ENCODE measurements around the gene EGF.

The EGF gene

DNA sequence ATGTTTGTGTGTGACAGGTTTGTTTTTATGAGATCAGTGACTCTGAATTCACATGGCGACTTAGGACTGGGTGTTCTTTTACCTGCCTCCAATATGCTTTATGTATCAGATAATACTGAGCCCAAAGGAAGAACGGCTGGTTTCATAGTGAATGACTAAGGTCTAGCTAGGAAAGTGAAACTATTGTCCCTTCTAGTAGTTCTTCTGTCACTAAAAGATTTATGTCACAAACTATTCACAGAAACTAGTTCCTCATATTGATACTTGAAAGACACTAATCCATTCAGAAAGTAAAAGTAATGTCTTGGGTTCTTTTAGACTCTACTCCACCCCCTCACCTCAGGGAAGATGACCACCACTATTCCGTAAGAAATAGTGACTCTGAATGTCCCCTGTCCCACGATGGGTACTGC is 81.7 kb downstream of the EGF start:
- DNase-seq (ENCODE audit: low read depth in 3 of 3): no peak

DNA sequence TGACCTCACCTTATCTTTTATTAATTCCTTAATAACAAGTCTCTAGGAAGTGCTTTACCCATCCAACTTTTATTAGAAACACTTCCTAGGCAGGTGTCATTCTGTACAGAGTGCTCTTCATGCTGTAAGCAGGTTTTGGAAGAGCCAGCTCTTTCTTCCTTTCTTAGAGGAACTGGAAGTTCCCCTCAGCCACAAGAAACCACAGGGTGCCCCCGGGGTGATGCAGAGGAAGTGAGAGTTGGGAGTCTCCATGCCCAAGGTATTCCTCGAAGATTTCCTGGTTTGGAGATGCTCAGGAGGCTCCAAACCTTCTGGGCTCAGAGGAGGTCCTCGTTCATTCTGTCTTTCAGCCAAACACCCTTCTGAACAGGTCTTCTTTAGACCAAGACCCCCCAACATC is 83.8 kb downstream of the EGF start:
- DNase-seq (ENCODE audit: low read depth in 3 of 3): no peak

- DNase-seq (ENCODE audit: low read depth in 3 of 3): no peak
These were observed 86.3 kb downstream of the EGF start for GRCh38 chr4:109998867-109999584.

DNA sequence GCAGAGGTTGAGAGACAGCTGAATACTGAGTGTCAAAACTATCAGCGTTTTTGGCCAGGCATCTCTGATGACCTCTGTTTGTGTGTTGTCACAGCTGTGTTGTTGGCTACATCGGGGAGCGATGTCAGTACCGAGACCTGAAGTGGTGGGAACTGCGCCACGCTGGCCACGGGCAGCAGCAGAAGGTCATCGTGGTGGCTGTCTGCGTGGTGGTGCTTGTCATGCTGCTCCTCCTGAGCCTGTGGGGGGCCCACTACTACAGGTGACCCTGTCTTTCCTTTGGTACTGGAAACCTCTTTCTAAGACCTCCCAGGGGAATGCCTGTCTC is 86.9 kb downstream of the EGF start:
- DNase-seq (ENCODE audit: low read depth in 3 of 3): no peak

- no peak for DNase-seq (ENCODE audit: low read depth in 3 of 3)
These were observed 89.6 kb downstream of the EGF start for GRCh38 chr4:110002326-110002725.

DNA sequence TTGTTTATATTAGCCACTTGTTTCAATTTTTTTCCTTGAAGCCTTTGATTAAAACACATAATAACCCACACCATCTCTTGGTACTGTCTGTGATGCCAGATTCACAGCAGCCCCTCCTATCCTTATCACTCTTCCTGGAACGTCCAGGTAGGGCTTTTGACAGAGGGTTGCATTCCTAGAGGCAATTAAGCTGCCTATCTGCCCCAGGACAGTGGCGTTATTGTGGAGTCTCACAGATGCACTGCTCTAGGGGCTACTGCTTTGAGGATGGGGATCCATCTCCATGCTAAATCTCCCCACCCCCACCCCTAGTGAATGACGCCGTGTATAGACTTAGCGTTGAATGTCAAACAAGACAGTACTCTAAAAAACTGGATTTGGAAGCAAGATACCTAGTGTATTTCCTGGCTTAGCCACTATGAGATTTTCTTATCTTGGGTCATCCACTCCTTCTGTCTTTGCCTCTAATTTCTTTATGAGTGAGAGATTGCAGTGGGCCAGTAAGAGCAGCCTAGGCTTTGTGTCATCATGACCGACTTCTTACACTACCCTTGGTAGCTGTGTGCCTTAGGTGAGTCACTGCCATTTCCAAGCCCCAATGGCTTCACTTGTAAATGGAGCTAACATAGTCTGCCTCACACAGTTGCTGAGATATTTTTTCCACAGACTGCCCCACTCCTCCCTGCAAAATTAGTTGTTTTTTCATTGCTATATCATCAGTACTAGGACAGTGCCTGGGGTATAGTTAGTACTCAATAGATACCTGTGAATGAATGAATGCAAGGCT is 90.9 kb downstream of the EGF start:
- DNase-seq (ENCODE audit: low read depth in 3 of 3): no peak

GRCh38 chr4:110004556-110004955 is 91.9 kb downstream of the EGF start:
- no peak for DNase-seq (ENCODE audit: low read depth in 3 of 3)

DNA sequence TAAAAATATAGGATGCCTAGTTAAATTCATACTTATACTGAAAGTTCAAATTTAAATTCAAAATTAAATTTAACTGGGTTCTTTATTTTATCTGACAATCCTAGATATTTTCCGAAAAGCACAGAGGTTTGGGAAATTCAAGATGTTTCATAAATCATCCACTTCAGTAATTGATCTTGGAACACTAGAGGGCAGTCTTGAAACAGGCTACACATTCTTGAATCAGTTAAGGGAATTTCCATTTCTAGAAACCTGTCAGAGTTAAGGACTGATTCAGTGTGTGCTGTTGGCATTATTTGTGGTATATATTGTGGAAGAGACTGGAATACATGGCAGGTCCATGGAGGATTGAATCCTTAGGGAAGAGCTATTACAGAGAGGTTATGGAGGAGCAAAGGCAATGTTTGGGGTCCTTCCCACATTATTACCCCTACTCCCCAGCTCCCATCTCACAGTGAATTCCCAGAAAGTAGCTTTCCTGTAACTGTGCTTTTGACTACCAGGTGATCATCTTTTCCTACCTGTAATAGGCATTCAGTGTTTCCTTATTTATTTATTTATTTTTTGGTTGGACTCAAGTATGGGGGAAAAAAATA is 92.9 kb downstream of the EGF start:
- no peak for DNase-seq (ENCODE audit: low read depth in 3 of 3)

GRCh38 chr4:110007217-110007616 is 94.5 kb downstream of the EGF start:
- DNase-seq (ENCODE audit: low read depth in 3 of 3): no peak

DNA sequence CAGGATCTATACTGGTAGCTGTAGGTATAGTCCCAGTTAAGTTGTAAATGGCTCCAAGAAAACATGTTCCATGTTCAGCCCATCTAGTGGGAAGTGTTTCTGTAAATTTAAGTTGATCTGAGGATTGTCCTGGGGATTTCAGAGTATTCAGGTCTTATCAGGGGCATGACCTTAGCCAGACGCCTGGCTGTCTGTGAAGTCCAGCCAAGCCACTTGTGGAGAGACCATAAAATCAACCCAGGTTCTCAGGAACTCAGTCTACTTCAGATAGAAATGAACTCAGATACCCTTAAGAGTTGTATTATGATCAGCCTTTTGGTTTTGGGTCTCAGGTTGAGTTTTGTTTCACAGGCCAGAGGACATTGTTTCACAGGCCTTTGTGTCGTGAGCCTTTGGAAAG is 95.9 kb downstream of the EGF start:
- no peak for DNase-seq (ENCODE audit: low read depth in 3 of 3)

DNA sequence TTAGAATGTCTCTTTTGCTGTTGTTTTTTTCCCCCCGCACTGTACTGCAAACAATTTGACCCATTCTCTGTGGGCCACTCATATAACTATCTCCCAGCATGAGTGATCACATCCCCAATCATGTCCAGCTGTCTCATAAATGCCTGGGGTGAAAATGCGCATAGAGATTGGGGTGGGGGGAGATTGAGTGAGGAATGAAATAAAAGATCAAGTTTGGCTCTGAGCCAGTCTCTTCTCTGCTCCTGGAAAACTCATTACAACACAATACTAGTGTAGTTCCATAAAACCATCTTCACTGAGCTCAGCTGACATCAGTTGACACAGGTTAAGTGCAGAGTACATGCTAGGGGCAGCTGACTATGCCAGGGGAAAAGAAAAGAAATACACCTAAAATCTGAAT is 96.9 kb downstream of the EGF start:
- no peak for DNase-seq (ENCODE audit: low read depth in 3 of 3)

GRCh38 chr4:110010797-110011196 is 98.1 kb downstream of the EGF start:
- DNase-seq (ENCODE audit: low read depth in 3 of 3): no peak

GRCh38 chr4:110012917-110013316 is 100.2 kb downstream of the EGF start:
- no peak for DNase-seq (ENCODE audit: low read depth in 3 of 3)

GRCh38 chr4:110014233-110014632 is 101.5 kb downstream of the EGF start:
- no peak for DNase-seq (ENCODE audit: low read depth in 3 of 3)

DNA sequence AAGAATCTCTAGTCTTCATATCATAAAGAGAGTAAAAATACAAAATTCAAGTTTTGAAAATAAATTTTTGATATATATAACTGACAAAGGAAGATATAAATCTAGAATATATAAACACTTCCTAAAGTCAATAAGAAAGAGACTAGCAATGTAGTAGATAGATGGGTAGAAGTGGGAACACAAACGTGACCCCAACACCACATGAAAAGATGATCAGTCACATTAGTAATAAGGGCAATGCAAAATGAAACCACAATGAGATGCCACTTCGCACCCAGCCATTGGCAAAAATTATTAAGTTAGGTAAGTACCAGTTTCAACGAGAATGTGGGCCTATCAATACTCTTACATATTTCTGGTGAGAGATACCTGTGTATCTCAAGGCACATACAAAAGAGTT is 106.5 kb downstream of the EGF start:
- no peak for DNase-seq (ENCODE audit: low read depth in 3 of 3)

DNA sequence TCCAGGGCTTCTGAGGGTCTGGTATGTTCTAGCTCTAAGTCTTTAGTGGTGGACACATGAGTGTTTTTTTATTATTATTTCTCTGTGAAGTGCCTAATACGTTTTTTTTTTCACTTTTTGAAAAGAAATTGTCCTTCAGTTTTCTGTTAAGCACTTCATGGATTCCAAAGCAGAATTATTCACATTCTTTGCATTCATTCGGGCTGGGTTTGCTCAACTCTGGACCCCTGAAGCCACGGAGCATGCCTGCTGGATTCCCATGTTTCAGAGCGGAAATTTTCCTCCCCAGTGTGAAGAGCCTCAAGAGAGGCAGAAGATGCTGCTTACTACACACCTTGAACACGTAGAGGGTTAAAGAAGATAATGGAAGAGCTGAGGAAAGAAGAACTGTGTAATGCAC is 107.5 kb downstream of the EGF start:
- no peak for DNase-seq (ENCODE audit: low read depth in 3 of 3)

DNA sequence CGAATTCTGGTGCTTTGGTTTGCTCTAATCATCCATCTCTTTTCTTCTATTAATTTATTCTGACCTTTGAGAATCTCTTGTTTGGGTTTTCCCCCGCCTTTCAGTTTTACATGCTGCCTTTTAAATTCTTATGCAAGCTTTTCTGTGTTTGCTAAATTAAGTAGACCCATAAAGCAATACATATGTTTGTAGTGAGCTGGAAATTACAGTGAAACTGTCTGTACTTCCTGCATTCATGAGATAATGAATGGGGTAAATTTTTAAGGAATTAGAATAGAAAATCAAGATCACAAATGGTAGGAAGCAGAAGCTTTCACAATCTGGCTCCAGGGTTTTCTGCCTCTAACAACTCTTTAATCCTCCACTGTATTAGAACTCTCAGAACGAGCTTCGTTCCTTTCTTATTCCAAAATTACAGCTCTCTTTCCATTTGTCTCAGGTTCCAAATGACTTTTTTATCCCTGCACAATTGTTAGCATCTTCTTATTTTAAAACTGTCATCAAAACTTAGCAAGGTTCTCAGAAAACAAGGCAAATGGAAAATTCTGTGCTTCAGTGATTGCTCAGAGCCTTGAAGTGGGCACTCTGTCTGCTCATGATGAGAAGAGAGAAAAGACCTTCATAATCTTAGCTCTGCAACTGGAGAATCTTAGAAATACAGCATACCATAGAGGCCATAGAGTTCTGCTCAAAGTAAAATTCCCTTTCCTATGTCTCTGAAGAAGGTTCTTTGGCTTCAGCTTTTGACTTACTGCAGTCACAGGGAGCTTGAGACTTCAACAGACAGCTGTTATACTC is 108.2 kb downstream of the EGF start:
- DNase-seq (ENCODE audit: low read depth in 3 of 3): no peak

DNA sequence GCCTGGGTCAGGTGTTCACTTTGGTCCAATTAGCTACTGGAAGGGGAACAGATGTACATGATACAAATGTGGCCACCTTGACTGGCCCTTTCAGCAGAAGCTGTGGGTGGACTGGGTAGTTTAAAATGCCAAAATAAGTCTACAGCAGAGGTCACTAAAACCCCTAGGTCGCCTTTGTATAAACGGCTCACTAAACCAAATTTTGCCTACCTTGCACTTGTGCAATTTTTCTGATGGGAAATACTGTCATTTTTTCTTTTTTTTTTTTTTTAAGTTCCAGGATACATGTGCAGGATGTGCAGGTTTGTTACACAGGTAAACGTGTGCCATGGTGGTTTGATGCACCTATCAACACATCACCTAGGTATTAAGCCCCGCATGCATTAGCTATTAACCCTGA is 109.8 kb downstream of the EGF start:
- DNase-seq (ENCODE audit: low read depth in 3 of 3): no peak

GRCh38 chr4:110025056-110025455 is 112.4 kb downstream of the EGF start:
- no peak for DNase-seq (ENCODE audit: low read depth in 3 of 3)

DNA sequence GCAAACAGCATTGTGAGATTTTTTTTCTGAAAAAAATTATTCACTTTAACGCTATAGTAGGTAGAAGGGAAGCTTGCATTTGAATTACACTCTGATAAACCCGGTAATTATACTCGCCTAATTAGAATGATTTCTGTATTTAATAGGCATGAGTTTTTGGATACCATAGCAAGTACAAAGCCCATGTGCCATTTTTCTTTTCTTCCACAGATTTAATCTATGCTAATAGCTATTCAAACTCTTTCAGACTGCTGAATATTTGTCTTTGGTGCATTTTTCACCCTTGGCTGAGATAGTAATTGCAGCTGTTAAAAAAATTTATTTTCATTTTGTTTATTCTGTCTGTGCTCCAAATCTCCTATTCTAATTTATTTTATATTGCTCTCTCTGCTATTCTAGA is 113.0 kb downstream of the EGF start:
- DNase-seq (ENCODE audit: low read depth in 3 of 3): no peak

GRCh38 chr4:110032603-110033002 is 119.9 kb downstream of the EGF start:
- DNase-seq (ENCODE audit: low read depth in 3 of 3): no peak

DNA sequence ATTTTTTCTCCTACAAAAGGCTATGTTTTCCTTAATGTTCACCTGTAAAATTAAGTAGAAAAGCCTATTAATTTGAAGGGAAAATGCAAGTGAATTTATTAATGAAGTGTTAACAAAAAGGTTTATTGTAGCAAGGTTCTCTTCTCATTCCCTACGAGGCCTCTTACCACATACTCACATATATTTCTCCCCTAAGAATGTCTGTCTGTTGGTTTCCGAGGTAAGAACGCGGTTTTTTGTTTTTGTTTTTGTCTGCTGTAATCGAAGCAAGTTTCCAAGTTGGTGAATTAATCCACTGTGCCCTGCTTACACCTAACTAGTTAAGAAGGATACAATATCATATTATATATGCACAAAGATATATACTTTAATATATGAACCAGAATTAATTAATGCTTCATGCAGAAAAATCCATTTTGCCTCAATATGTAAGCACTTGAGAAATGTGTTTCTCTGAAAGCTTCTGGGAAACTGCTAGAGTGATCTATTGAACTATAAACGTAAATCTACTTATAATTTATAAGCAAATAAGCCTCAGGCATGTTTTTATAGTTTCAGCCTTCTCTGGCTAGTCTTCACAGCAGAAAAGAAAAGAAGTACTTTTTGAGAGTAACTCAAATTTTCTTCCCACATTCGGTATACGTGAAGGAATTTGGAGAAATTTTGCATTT is 120.8 kb downstream of the EGF start:
- no peak for DNase-seq (ENCODE audit: low read depth in 3 of 3)
